ENCODE measurements around the gene TCF12. TPM values are rescaled to one million over a fixed set of nuclear protein-coding genes. Genes with fewer than 3 reads are reported as not detected.

Gene TCF12
- polyA plus RNA-seq, 4 donors = 15.4 to 62.0 (median 18.5) TPM

DNA sequence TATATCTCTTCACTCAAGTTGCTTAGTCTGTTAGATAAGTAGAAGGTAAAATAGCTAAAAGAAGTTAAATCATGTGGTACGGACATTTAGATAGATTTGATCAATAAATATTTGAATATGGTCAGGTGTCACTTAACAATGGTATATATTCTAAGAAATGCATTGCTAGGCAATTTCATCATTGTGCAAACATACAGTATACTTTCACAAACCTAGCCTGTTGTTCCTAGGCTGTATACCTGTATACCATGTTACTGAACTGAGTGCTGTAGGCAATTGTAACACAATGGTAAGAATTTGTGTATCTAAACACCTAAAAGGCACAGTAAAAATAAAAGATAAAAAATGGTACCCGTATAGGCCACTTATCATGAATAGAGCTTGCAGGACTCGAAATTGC is 345.1 kb downstream of the TCF12 start:
- no peak for FAIRE-seq
- WGBS, 3 donors = 82 to 91% (median 83%) methylated on average over 3 of the region's 3 CpGs
- Histone ChIP-seq H3K27me3 (ENCODE audit: control insufficient read depth in 3 of 3, insufficient read depth in 3 of 3, low read length in 3 of 3) (no peaks in the 10 kb centered on the region), H3K4me3 (ENCODE audit: low read depth in 1 of 3, low read length in 3 of 3) (no peak overlapping the region), H3K9me3 (ENCODE audit: control insufficient read depth in 2 of 2, insufficient read depth in 1 of 2, low read depth in 1 of 2, low read length in 1 of 2) (no peaks in the 10 kb centered on the region), H3K36me3 (ENCODE audit: control insufficient read depth in 3 of 3, insufficient read depth in 2 of 3, low read depth in 1 of 3, low read length in 3 of 3) (peaks cover 0 to 18% (median 3%) of the 10 kb centered on the region in 3 donors), H3K4me1 (ENCODE audit: control insufficient read depth in 3 of 3, insufficient read depth in 2 of 3, low read depth in 1 of 3, low read length in 2 of 3) (no peaks in the 10 kb centered on the region), H3K27ac (ENCODE audit: low read depth in 1 of 3, low read length in 2 of 3) (no peak overlapping the region)
- DNase-seq = no peak

DNA sequence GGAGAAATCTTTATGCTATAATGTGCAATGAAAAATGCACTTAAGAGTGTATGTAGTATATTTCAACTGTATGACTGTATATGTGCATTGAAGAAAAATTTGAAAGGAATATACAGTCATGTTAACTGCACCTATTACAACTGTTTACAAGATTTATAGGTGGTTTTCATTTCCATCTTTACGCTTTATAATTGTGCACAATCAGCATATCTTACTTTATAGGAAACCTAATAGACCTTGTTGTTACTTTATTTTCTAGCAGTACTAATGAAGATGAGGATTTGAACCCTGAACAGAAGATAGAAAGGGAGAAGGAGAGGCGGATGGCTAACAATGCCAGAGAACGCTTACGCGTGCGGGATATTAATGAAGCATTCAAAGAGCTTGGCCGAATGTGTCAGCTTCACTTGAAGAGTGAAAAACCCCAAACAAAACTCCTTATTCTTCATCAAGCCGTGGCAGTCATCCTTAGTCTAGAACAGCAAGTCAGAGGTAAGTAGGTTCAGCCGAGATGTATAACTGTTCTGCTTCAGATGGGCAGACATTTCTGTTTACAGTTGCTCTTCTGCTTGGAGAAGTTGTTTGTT is 354.4 kb downstream of the TCF12 start:
- no peaks in the 10 kb centered on the region for H3K9me3 ChIP-seq (ENCODE audit: control insufficient read depth in 2 of 2, insufficient read depth in 1 of 2, low read depth in 1 of 2, low read length in 1 of 2)
- FAIRE-seq = no peak
- DNase-seq = no peak
- no peak overlapping the region for H3K27ac ChIP-seq (ENCODE audit: low read depth in 1 of 3, low read length in 2 of 3)
- H3K4me1 ChIP-seq (ENCODE audit: control insufficient read depth in 3 of 3, insufficient read depth in 2 of 3, low read depth in 1 of 3, low read length in 2 of 3) = no peaks in the 10 kb centered on the region
- WGBS, 3 donors = 93 to 97% (median 94%) methylated on average over 9 of the region's 9 CpGs
- no peaks in the 10 kb centered on the region for H3K27me3 ChIP-seq (ENCODE audit: control insufficient read depth in 3 of 3, insufficient read depth in 3 of 3, low read length in 3 of 3)
- peaks cover 5 to 31% (median 15%) of the 10 kb centered on the region in 3 donors for H3K36me3 ChIP-seq (ENCODE audit: control insufficient read depth in 3 of 3, insufficient read depth in 2 of 3, low read depth in 1 of 3, low read length in 3 of 3)
- no peak overlapping the region for H3K4me3 ChIP-seq (ENCODE audit: low read depth in 1 of 3, low read length in 3 of 3)

DNA sequence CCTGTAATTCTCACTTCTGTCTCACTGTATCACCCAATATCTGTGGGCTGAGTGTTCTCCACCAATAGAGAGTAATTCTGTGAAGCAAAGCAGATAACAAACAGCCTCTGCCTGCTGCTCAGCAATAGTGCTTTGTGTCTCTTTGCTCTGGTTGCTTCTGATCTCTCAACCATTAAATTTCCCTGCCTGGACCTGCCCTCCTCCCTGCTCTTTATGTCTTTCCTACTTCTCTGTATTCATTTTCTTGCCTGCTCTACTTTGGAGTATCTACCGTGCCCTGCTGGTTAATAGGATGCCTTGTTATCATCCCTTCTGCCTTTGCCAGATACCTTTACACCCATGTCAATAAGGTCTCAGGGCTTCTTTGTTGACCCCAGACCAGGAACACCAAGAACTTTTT is 355.0 kb downstream of the TCF12 start:
- Histone ChIP-seq H3K9me3 (ENCODE audit: control insufficient read depth in 2 of 2, insufficient read depth in 1 of 2, low read depth in 1 of 2, low read length in 1 of 2) (no peaks in the 10 kb centered on the region), H3K27me3 (ENCODE audit: control insufficient read depth in 3 of 3, insufficient read depth in 3 of 3, low read length in 3 of 3) (no peaks in the 10 kb centered on the region), H3K27ac (ENCODE audit: low read depth in 1 of 3, low read length in 2 of 3) (no peak overlapping the region), H3K4me1 (ENCODE audit: control insufficient read depth in 3 of 3, insufficient read depth in 2 of 3, low read depth in 1 of 3, low read length in 2 of 3) (no peaks in the 10 kb centered on the region), H3K36me3 (ENCODE audit: control insufficient read depth in 3 of 3, insufficient read depth in 2 of 3, low read depth in 1 of 3, low read length in 3 of 3) (peaks cover 5 to 28% (median 15%) of the 10 kb centered on the region in 3 donors), H3K4me3 (ENCODE audit: low read depth in 1 of 3, low read length in 3 of 3) (no peak overlapping the region)
- DNase-seq (no peak), FAIRE-seq (no peak)
- WGBS, 3 donors = 86 to 90% (median 88%) methylated on average over 1 of the region's 1 CpG

DNA sequence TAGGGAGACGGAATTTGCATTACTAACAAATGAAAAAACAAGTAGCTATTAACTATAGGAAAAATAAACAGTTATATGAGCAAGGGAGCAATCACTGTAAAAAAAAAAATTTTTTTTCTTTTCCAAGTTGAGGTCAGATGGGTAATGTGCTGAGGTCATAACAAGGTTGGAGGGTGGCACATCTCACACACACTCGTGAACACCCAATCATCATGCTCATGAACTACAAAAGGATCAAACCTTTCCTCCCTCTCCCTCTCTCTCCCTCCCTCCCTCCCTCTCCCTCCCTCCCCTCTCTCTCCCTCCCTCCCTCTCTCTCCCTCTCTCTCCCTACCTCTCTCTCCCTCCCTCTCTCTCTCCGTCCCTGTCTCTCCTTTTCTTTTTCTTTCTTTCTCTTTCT is 360.0 kb downstream of the TCF12 start:
- Histone ChIP-seq H3K4me3 (ENCODE audit: low read depth in 1 of 3, low read length in 3 of 3) (no peak overlapping the region), H3K27me3 (ENCODE audit: control insufficient read depth in 3 of 3, insufficient read depth in 3 of 3, low read length in 3 of 3) (no peaks in the 10 kb centered on the region), H3K9me3 (ENCODE audit: control insufficient read depth in 2 of 2, insufficient read depth in 1 of 2, low read depth in 1 of 2, low read length in 1 of 2) (no peaks in the 10 kb centered on the region), H3K27ac (ENCODE audit: low read depth in 1 of 3, low read length in 2 of 3) (no peak overlapping the region), H3K36me3 (ENCODE audit: control insufficient read depth in 3 of 3, insufficient read depth in 2 of 3, low read depth in 1 of 3, low read length in 3 of 3) (peaks cover 4 to 34% (median 14%) of the 10 kb centered on the region in 3 donors), H3K4me1 (ENCODE audit: control insufficient read depth in 3 of 3, insufficient read depth in 2 of 3, low read depth in 1 of 3, low read length in 2 of 3) (no peaks in the 10 kb centered on the region)
- FAIRE-seq (no peak), DNase-seq (no peak)
- WGBS, 3 donors = 80 to 89% (median 83%) methylated on average over 3 of the region's 3 CpGs

DNA sequence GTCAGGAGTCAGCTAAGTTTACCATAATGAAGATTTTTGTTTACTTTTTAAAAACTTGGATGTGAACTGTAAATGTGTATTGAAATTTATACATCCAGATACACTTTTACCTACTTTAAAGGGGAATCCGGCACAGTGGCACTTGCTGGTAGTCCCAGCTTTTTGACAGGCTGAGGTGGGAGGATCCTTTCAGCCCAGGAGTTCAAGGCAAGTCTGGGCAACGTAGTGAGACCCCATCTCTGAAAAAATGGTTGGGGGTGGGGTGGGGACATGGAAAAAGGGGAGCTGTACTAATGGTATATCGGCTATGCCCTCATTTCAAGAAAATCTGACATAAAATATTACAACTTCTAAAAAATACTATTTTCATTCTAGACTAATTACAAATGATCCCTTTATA is 362.0 kb downstream of the TCF12 start:
- WGBS, 3 donors = 91 to 97% (median 95%) methylated on average over 3 of the region's 3 CpGs
- Histone ChIP-seq H3K4me1 (ENCODE audit: control insufficient read depth in 3 of 3, insufficient read depth in 2 of 3, low read depth in 1 of 3, low read length in 2 of 3) (no peaks in the 10 kb centered on the region), H3K36me3 (ENCODE audit: control insufficient read depth in 3 of 3, insufficient read depth in 2 of 3, low read depth in 1 of 3, low read length in 3 of 3) (peaks cover 5 to 35% (median 7%) of the 10 kb centered on the region in 3 donors), H3K4me3 (ENCODE audit: low read depth in 1 of 3, low read length in 3 of 3) (no peak overlapping the region), H3K27ac (ENCODE audit: low read depth in 1 of 3, low read length in 2 of 3) (no peak overlapping the region), H3K9me3 (ENCODE audit: control insufficient read depth in 2 of 2, insufficient read depth in 1 of 2, low read depth in 1 of 2, low read length in 1 of 2) (no peaks in the 10 kb centered on the region), H3K27me3 (ENCODE audit: control insufficient read depth in 3 of 3, insufficient read depth in 3 of 3, low read length in 3 of 3) (no peaks in the 10 kb centered on the region)
- no peak for FAIRE-seq
- no peak for DNase-seq

DNA sequence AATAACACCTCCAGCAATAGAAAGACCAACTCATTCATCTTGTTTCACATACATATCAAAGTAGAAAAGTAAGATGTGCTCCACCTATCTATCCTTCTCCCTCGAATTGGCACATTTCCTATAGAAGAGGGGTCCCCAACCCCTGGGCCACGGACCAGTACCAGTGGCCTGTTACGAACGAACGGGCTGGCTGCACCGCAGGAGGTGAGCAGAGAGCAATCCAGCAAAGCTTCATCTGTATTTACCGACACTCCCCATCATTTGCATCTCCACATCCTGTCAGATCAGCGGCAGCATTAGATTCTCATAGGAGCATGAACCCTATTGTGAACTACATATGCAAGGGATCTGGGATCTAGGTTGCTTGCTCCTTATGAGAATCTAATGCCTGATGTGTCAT is 362.9 kb downstream of the TCF12 start:
- Histone ChIP-seq H3K4me1 (ENCODE audit: control insufficient read depth in 3 of 3, insufficient read depth in 2 of 3, low read depth in 1 of 3, low read length in 2 of 3) (no peaks in the 10 kb centered on the region), H3K9me3 (ENCODE audit: control insufficient read depth in 2 of 2, insufficient read depth in 1 of 2, low read depth in 1 of 2, low read length in 1 of 2) (no peaks in the 10 kb centered on the region), H3K36me3 (ENCODE audit: control insufficient read depth in 3 of 3, insufficient read depth in 2 of 3, low read depth in 1 of 3, low read length in 3 of 3) (peaks cover 9 to 39% (median 10%) of the 10 kb centered on the region in 3 donors), H3K27me3 (ENCODE audit: control insufficient read depth in 3 of 3, insufficient read depth in 3 of 3, low read length in 3 of 3) (no peaks in the 10 kb centered on the region), H3K27ac (ENCODE audit: low read depth in 1 of 3, low read length in 2 of 3) (no peak overlapping the region), H3K4me3 (ENCODE audit: low read depth in 1 of 3, low read length in 3 of 3) (no peak overlapping the region)
- DNase-seq (no peak), FAIRE-seq (no peak)
- 88 to 93% (median 93%) methylated on average over 8 of the region's 8 CpGs for WGBS, 3 donors

DNA sequence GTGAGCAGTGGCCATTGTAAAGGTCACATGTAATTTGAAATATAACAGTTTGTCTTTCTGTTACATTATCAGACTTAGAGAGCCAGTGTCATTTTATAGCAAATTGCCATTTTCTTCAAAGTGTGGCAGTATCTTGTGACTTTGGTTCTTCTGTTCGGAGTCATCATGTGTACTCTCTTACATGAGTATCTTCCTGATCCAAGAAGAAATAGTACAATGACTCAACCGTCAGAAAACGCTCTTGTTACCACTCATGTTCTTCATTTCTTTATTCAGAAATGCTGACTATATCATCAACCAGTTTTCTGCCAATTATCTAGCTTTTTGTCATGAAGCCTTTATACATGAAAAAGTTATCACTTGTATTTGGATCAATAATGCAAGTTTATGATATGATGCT is 364.2 kb downstream of the TCF12 start:
- no peaks in the 10 kb centered on the region for H3K9me3 ChIP-seq (ENCODE audit: control insufficient read depth in 2 of 2, insufficient read depth in 1 of 2, low read depth in 1 of 2, low read length in 1 of 2)
- WGBS, 3 donors = 89 to 95% (median 94%) methylated on average over 3 of the region's 3 CpGs
- H3K36me3 ChIP-seq (ENCODE audit: control insufficient read depth in 3 of 3, insufficient read depth in 2 of 3, low read depth in 1 of 3, low read length in 3 of 3) = peaks cover 9 to 34% (median 12%) of the 10 kb centered on the region in 3 donors
- FAIRE-seq (no peak), DNase-seq (no peak)
- no peak overlapping the region for H3K27ac ChIP-seq (ENCODE audit: low read depth in 1 of 3, low read length in 2 of 3)
- no peaks in the 10 kb centered on the region for H3K27me3 ChIP-seq (ENCODE audit: control insufficient read depth in 3 of 3, insufficient read depth in 3 of 3, low read length in 3 of 3)
- no peaks in the 10 kb centered on the region for H3K4me1 ChIP-seq (ENCODE audit: control insufficient read depth in 3 of 3, insufficient read depth in 2 of 3, low read depth in 1 of 3, low read length in 2 of 3)
- H3K4me3 ChIP-seq (ENCODE audit: low read depth in 1 of 3, low read length in 3 of 3) = no peak overlapping the region

DNA sequence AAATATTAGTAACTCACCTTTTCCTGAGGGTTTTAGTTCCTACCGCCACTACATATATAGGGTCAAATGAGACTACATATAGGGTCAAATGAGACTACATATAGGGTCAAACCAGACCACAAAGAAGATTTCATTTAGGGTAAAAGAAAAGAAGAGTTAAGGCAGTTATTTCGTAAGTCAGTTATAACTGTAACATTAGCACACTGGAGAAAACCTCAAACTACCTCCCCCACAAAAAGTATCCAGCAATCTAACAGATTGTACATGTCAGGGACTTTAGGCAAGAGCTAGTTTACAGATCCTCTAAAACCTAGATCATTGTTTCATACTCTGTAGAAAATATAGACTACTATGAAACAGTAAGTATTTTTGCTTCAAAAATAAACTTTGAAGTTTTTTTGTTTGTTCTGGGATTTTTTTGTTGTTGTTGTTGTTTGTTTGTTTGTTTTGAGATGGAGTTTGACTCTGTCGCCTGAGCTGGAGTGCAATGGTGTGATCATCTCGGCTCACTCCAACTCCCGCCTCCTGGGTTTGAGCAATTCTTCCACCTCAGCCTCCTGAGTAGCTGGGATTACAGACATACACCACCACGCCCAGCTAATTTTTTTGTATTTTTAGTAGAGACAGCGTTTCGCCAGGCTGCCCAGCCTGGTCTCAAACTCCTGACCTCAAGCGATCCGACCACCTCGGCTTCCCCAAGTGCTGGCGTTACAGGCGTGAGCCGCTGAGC is 365.5 kb downstream of the TCF12 start:
- FAIRE-seq (no peak), DNase-seq (no peak)
- no peaks in the 10 kb centered on the region for H3K4me1 ChIP-seq (ENCODE audit: control insufficient read depth in 3 of 3, insufficient read depth in 2 of 3, low read depth in 1 of 3, low read length in 2 of 3)
- H3K4me3 ChIP-seq (ENCODE audit: low read depth in 1 of 3, low read length in 3 of 3) = no peak overlapping the region
- no peak overlapping the region for H3K27ac ChIP-seq (ENCODE audit: low read depth in 1 of 3, low read length in 2 of 3)
- peaks cover 10 to 32% (median 12%) of the 10 kb centered on the region in 3 donors for H3K36me3 ChIP-seq (ENCODE audit: control insufficient read depth in 3 of 3, insufficient read depth in 2 of 3, low read depth in 1 of 3, low read length in 3 of 3)
- 78 to 90% (median 85%) methylated on average over 14 of the region's 14 CpGs for WGBS, 3 donors
- H3K27me3 ChIP-seq (ENCODE audit: control insufficient read depth in 3 of 3, insufficient read depth in 3 of 3, low read length in 3 of 3) = no peaks in the 10 kb centered on the region
- no peaks in the 10 kb centered on the region for H3K9me3 ChIP-seq (ENCODE audit: control insufficient read depth in 2 of 2, insufficient read depth in 1 of 2, low read depth in 1 of 2, low read length in 1 of 2)

Data from small intestine (tissue), 7 donors.